Testis (tissue), 3 donors: ENCODE measurements around the gene PDIA4. TPM values are rescaled to one million over a fixed set of nuclear protein-coding genes. Genes with fewer than 3 reads are reported as not detected.

ENCODE experiments used
- DNase-seq: peaks from one replicate; pipeline ENCODE4 v3.0.0-alpha.2; 2019
- H3K27ac ChIP-seq, 2 donors: fragments of 200-600 bp; sonication (generic); one replicate each; pipeline ENCODE4 v1.5.1; 2019
- H3K27me3 ChIP-seq: fragments of 200-600 bp; sonication (generic); one replicate; pipeline ENCODE4 v1.5.1; 2019
- H3K36me3 ChIP-seq: fragments of 200-600 bp; sonication (generic); one replicate; pipeline ENCODE4 v1.5.1; 2017; ENCODE audit warnings: low read depth; ENCODE audit errors: missing control alignments
- H3K4me1 ChIP-seq: fragments of 200-600 bp; sonication (generic); one replicate; pipeline ENCODE4 v1.5.1; 2019
- H3K4me3 ChIP-seq, 2 donors: fragments of 200-600 bp; sonication (generic); one replicate each; pipeline ENCODE4 v1.5.1; 2017 to 2019
- H3K9me3 ChIP-seq: fragments of 200-600 bp; sonication (generic); one replicate; pipeline ENCODE4 v1.5.1; 2017
- POLR2A ChIP-seq: fragments of 450-650 bp; IDR thresholded peaks from one replicate; pipeline ENCODE4 v1.6.1; 2017; ENCODE audit warnings: antibody characterized with exemption, mild to moderate bottlenecking, moderate library complexity
- WGBS, 2 donors: methylation state at CpG; one replicate each; pipeline ENCODE4 v1.1.5; 2018; 5-methylcytosine and 5-hydroxymethylcytosine counted together
- intact Hi-C: fragments of 100-400 bp; cut with DNase I; formaldehyde crosslinking; loops from one replicate; pipeline ENCODE4 v1.15.1; 2023; ENCODE audit warnings: low total_unique reads
- polyA plus RNA-seq: library from polyadenylated mRNA; stranded (reverse); fragments of 350-450 nt; fragmentation: Illumina TruSeq; extraction: RNeasy Lipid Tissue Mini Kit (QIAGEN cat#74804); gene quantifications from one replicate; pipeline ENCODE4 v1.2.3, GENCODE V29; 2014; ENCODE audit warnings: low read depth, low replicate concordance; ENCODE audit not compliant: insufficient read depth
- small RNA-seq, 2 donors: library from RNA; depleted of rRNA; stranded (forward); fragments of <200 nt; gene quantifications; one replicate each; pipeline ENCODE3, GENCODE V24; 2016
- total RNA-seq, 2 donors: library from RNA; depleted of rRNA; stranded (reverse); fragments of >200 nt; gene quantifications; one replicate each; pipeline ENCODE4 v1.2.3, GENCODE V29; 2016
- TF ChIP-seq, protein P1 (sequence below), 3 experiments: fragments of 450-650 bp in 2 of 3; fragments of 200-600 bp in 1 of 3; sonication (generic) in 1 of 3; IDR thresholded peaks; one replicate each; pipeline ENCODE4 v1.5.1; 2016 to 2019; ENCODE audit warnings: antibody characterized with exemption in 3 of 3, mild to moderate bottlenecking in 2 of 3, moderate library complexity in 1 of 3

PDIA4 gene
- total and polyA plus RNA-seq, 3 donors from 2014 or later: 59.3 to 86.5 (median 67.1) TPM

DNA sequence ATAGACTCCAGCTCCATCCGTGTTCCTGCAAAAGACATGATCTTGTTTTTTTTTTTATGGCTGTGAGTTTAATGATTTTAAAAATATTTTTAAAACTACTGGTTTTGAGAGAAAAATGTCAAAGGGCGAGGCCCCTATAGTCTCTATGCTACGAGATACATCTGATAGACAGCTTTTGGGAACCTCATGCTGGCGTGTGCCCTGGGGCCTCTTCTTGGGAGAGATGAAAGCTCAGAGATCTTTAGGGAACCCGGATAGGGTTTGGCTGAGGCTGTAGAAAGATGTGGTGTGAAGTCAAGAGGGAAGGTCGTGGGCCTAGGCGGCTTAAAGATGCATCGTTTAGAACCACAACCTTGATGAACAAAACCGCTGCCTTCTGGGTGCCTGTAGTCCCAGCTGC is 70.2 kb downstream of the PDIA4 start:
- no peaks in the 10 kb centered on the region for H3K4me1 ChIP-seq
- intact Hi-C loops: no loop called here
- no peak overlapping the region for H3K27ac ChIP-seq
- H3K9me3 ChIP-seq: no peaks in the 10 kb centered on the region
- no peak overlapping the region for H3K4me3 ChIP-seq
- no peaks in the 10 kb centered on the region for H3K27me3 ChIP-seq
- TF ChIP-seq POLR2A: no peak
- TF ChIP-seq, protein P1, sequence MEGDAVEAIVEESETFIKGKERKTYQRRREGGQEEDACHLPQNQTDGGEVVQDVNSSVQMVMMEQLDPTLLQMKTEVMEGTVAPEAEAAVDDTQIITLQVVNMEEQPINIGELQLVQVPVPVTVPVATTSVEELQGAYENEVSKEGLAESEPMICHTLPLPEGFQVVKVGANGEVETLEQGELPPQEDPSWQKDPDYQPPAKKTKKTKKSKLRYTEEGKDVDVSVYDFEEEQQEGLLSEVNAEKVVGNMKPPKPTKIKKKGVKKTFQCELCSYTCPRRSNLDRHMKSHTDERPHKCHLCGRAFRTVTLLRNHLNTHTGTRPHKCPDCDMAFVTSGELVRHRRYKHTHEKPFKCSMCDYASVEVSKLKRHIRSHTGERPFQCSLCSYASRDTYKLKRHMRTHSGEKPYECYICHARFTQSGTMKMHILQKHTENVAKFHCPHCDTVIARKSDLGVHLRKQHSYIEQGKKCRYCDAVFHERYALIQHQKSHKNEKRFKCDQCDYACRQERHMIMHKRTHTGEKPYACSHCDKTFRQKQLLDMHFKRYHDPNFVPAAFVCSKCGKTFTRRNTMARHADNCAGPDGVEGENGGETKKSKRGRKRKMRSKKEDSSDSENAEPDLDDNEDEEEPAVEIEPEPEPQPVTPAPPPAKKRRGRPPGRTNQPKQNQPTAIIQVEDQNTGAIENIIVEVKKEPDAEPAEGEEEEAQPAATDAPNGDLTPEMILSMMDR (IDR thresholded peaks at IDR 0.05): no peak
- no peaks in the 10 kb centered on the region for H3K36me3 ChIP-seq
- DNase-seq: no peak
- 83 to 90% methylated on average over 9 of the region's 9 CpGs for WGBS, 2 donors

- no peak overlapping the region for H3K4me3 ChIP-seq
- no peak for DNase-seq
- no peaks in the 10 kb centered on the region for H3K9me3 ChIP-seq
- 95 to 100% methylated on average over 2 to 10 of the region's 10 CpGs for WGBS, 2 donors
- intact Hi-C loops: no loop called here
- no peak for TF ChIP-seq POLR2A
- TF ChIP-seq, protein P1 (IDR thresholded peaks at IDR 0.05): no peak
- H3K27ac ChIP-seq: no peak overlapping the region
- no peaks in the 10 kb centered on the region for H3K27me3 ChIP-seq
- H3K4me1 ChIP-seq: no peaks in the 10 kb centered on the region
- H3K36me3 ChIP-seq: no peaks in the 10 kb centered on the region
Observed at GRCh38 chr7:148954766-148955165, 73.5 kb downstream of the PDIA4 start.

GRCh38 chr7:148953676-148954075 is 74.6 kb downstream of the PDIA4 start:
- TF ChIP-seq, protein P1 (IDR thresholded peaks at IDR 0.05): no peak
- TF ChIP-seq POLR2A: no peak
- 93 to 97% methylated on average over 3 of the region's 3 CpGs for WGBS, 2 donors
- intact Hi-C loops: no loop called here
- H3K4me1 ChIP-seq: no peaks in the 10 kb centered on the region
- H3K9me3 ChIP-seq: no peaks in the 10 kb centered on the region
- no peak overlapping the region for H3K4me3 ChIP-seq
- no peak overlapping the region for H3K27ac ChIP-seq
- no peaks in the 10 kb centered on the region for H3K27me3 ChIP-seq
- no peaks in the 10 kb centered on the region for H3K36me3 ChIP-seq
- DNase-seq: no peak

Small RNAs within 50 kb of the gene (small RNA-seq; reads per million reads assigned to genes)
- gene COX6B1P1 (0 reads per million in 2 donors), gene RNU6-650P (0 reads per million in 2 donors), gene RNY1 (120 to 128 reads per million in 2 donors), gene RNY3 (21.6 to 22.0 reads per million in 2 donors), gene RNY4 (120 to 190 reads per million in 2 donors)

Other genes starting within 250 kb of the PDIA4 start
- gene EZH2, start 144.2 kb downstream of the PDIA4 start, total RNA-seq: 10 to 100 TPM; 27.0 to 36.0 TPM
- gene EZH2, start 144.2 kb downstream of the PDIA4 start, polyA plus RNA-seq: 60.3 TPM
- gene ZNF786, start 62.2 kb upstream of the PDIA4 start, total RNA-seq: 1 to 10 TPM; 8.3 to 8.8 TPM
- gene ZNF786, start 62.2 kb upstream of the PDIA4 start, polyA plus RNA-seq: 2.6 TPM
- 1 to 10 TPM; 3.0 to 4.3 TPM for gene ZNF425, start 97.8 kb upstream of the PDIA4 start, total RNA-seq
- gene ZNF425, start 97.8 kb upstream of the PDIA4 start, polyA plus RNA-seq: 3.4 TPM
- gene ZNF398, start 118.9 kb upstream of the PDIA4 start, total RNA-seq: 10 to 100 TPM; 25.3 to 35.3 TPM
- 29.4 TPM for gene ZNF398, start 118.9 kb upstream of the PDIA4 start, polyA plus RNA-seq
- 10 to 100 TPM; 12.2 to 17.6 TPM for gene ZNF282, start 167.0 kb upstream of the PDIA4 start, total RNA-seq
- gene ZNF282, start 167.0 kb upstream of the PDIA4 start, polyA plus RNA-seq: 9.6 TPM
- gene ZNF212, start 211.1 kb upstream of the PDIA4 start, total RNA-seq: 10 to 100 TPM; 23.1 to 24.2 TPM
- gene ZNF212, start 211.1 kb upstream of the PDIA4 start, polyA plus RNA-seq: 17.2 TPM
- gene ZNF783, start 233.7 kb upstream of the PDIA4 start, total RNA-seq: 10 to 100 TPM; 30.5 to 41.1 TPM
- gene ZNF783, start 233.7 kb upstream of the PDIA4 start, polyA plus RNA-seq: 15.0 TPM